ENCODE measurements around the gene COG5.

GRCh38 chr7:107321611-107322010 is 242.1 kb downstream of the COG5 start:
- TF ChIP-seq POLR2A (IDR thresholded peaks at IDR 0.05) (no peak), CTCF (IDR thresholded peaks at IDR 0.05) (no peak)
